ENCODE data around the gene CLSTN2.

The CLSTN2 gene

GRCh38 chr3:140442621-140443020 lies 507.6 kb downstream of the CLSTN2 start:
- no peaks in the 10 kb centered on the region for H3K36me3 ChIP-seq (ENCODE audit: control insufficient read depth, low read length)
- no peaks in the 10 kb centered on the region for H3K9me3 ChIP-seq (ENCODE audit: control insufficient read depth, insufficient read depth, low read length)
- TF ChIP-seq CTCF (IDR thresholded peaks at IDR 0.05; ENCODE audit: low read depth, low read length, poor library complexity, severe bottlenecking) (no peak), EZH2phosphoT487 (IDR thresholded peaks at IDR 0.05; ENCODE audit: borderline replicate concordance, low read length) (no peak)
- no peaks in the 10 kb centered on the region for H3K79me2 ChIP-seq (ENCODE audit: control insufficient read depth, low read length)
- no peaks in the 10 kb centered on the region for H4K20me1 ChIP-seq (ENCODE audit: control insufficient read depth, insufficient read depth, low read depth, low read length)
- H3K27ac ChIP-seq (ENCODE audit: low read depth, low read length), result no peak overlapping the region
- H3K4me1 ChIP-seq (ENCODE audit: control insufficient read depth, low read length), result no peaks in the 10 kb centered on the region
- no peaks in the 10 kb centered on the region for H3F3A ChIP-seq (ENCODE audit: control insufficient read depth, insufficient read depth)
- H3K27me3 ChIP-seq (ENCODE audit: control insufficient read depth, low read length), result peaks cover 4% of the 10 kb centered on the region; the same call in 1 of the 2 replicates
- H3K4me2 ChIP-seq (ENCODE audit: low read length), result no peak overlapping the region
- no peak overlapping the region for H3K4me3 ChIP-seq (ENCODE audit: low read length)
- no peaks in the 10 kb centered on the region for H3K9me2 ChIP-seq (replicated peaks; ENCODE audit: control insufficient read depth, low read length)

- Histone ChIP-seq H3K36me3 (ENCODE audit: control insufficient read depth, low read length) (no peaks in the 10 kb centered on the region), H4K20me1 (ENCODE audit: control insufficient read depth, insufficient read depth, low read depth, low read length) (no peaks in the 10 kb centered on the region), H3K9me2 (replicated peaks; ENCODE audit: control insufficient read depth, low read length) (no peaks in the 10 kb centered on the region), H3K4me2 (ENCODE audit: low read length) (no peak overlapping the region), H3F3A (ENCODE audit: control insufficient read depth, insufficient read depth) (no peaks in the 10 kb centered on the region), H3K27me3 (ENCODE audit: control insufficient read depth, low read length) (peaks cover 4% of the 10 kb centered on the region; the same call in 1 of the 2 replicates), H3K27ac (ENCODE audit: low read depth, low read length) (no peak overlapping the region), H3K4me1 (ENCODE audit: control insufficient read depth, low read length) (no peaks in the 10 kb centered on the region), H3K9me3 (ENCODE audit: control insufficient read depth, insufficient read depth, low read length) (no peaks in the 10 kb centered on the region), H3K79me2 (ENCODE audit: control insufficient read depth, low read length) (no peaks in the 10 kb centered on the region), H3K4me3 (ENCODE audit: low read length) (no peak overlapping the region)
- TF ChIP-seq EZH2phosphoT487 (IDR thresholded peaks at IDR 0.05; ENCODE audit: borderline replicate concordance, low read length) (no peak), CTCF (IDR thresholded peaks at IDR 0.05; ENCODE audit: low read depth, low read length, poor library complexity, severe bottlenecking) (no peak)
Observed at GRCh38 chr3:140443073-140443472, 508.1 kb downstream of the CLSTN2 start.

GRCh38 chr3:140443806-140444205 lies 508.8 kb downstream of the CLSTN2 start:
- H3K27me3 ChIP-seq (ENCODE audit: control insufficient read depth, low read length), result peaks cover 4% of the 10 kb centered on the region; the same call in 1 of the 2 replicates
- H3K9me3 ChIP-seq (ENCODE audit: control insufficient read depth, insufficient read depth, low read length), result no peaks in the 10 kb centered on the region
- H3K4me1 ChIP-seq (ENCODE audit: control insufficient read depth, low read length), result no peaks in the 10 kb centered on the region
- H3K4me3 ChIP-seq (ENCODE audit: low read length), result no peak overlapping the region
- H3F3A ChIP-seq (ENCODE audit: control insufficient read depth, insufficient read depth), result no peaks in the 10 kb centered on the region
- H4K20me1 ChIP-seq (ENCODE audit: control insufficient read depth, insufficient read depth, low read depth, low read length), result no peaks in the 10 kb centered on the region
- TF ChIP-seq EZH2phosphoT487 (IDR thresholded peaks at IDR 0.05; ENCODE audit: borderline replicate concordance, low read length), result no peak
- TF ChIP-seq CTCF (IDR thresholded peaks at IDR 0.05; ENCODE audit: low read depth, low read length, poor library complexity, severe bottlenecking), result no peak
- H3K4me2 ChIP-seq (ENCODE audit: low read length), result no peak overlapping the region
- H3K79me2 ChIP-seq (ENCODE audit: control insufficient read depth, low read length), result no peaks in the 10 kb centered on the region
- no peaks in the 10 kb centered on the region for H3K36me3 ChIP-seq (ENCODE audit: control insufficient read depth, low read length)
- no peak overlapping the region for H3K27ac ChIP-seq (ENCODE audit: low read depth, low read length)
- no peaks in the 10 kb centered on the region for H3K9me2 ChIP-seq (replicated peaks; ENCODE audit: control insufficient read depth, low read length)

All from DOHH2 (cell line).